Sigmoid colon (tissue), 3 donors: ENCODE results near the gene MYO6.

Source experiments
- POLR2A ChIP-seq, 2 donors: fragments of 450-650 bp; IDR thresholded peaks; one replicate each; pipeline ENCODE4 v1.6.1; 2016; ENCODE audit warnings: antibody characterized with exemption in 2 of 2, mild to moderate bottlenecking in 2 of 2, moderate library complexity in 2 of 2
- TF ChIP-seq, protein P1 (sequence below), 4 experiments: fragments of 450-650 bp in 3 of 4; fragments of 200-600 bp in 1 of 4; IDR thresholded peaks; one replicate each; pipeline ENCODE4 v1.5.1; 2016 to 2019; ENCODE audit warnings: antibody characterized with exemption in 4 of 4, mild to moderate bottlenecking in 3 of 4, moderate library complexity in 2 of 4

GRCh38 chr6:75892384-75892783, 143.3 kb downstream of the MYO6 start:
- TF ChIP-seq, protein P1, sequence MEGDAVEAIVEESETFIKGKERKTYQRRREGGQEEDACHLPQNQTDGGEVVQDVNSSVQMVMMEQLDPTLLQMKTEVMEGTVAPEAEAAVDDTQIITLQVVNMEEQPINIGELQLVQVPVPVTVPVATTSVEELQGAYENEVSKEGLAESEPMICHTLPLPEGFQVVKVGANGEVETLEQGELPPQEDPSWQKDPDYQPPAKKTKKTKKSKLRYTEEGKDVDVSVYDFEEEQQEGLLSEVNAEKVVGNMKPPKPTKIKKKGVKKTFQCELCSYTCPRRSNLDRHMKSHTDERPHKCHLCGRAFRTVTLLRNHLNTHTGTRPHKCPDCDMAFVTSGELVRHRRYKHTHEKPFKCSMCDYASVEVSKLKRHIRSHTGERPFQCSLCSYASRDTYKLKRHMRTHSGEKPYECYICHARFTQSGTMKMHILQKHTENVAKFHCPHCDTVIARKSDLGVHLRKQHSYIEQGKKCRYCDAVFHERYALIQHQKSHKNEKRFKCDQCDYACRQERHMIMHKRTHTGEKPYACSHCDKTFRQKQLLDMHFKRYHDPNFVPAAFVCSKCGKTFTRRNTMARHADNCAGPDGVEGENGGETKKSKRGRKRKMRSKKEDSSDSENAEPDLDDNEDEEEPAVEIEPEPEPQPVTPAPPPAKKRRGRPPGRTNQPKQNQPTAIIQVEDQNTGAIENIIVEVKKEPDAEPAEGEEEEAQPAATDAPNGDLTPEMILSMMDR (IDR thresholded peaks at IDR 0.05), result no peak
- no peak for TF ChIP-seq POLR2A (IDR thresholded peaks at IDR 0.05)
